GM06990 (cell line): Measurements from ENCODE around the gene TRAK1.

Experiments used
- DNase-seq: peaks from one replicate; pipeline ENCODE4 v3.0.0-alpha.2; 2011; ENCODE audit not compliant: insufficient read length; ENCODE audit errors: extremely low read depth
- H3K27me3 ChIP-seq: replicated peaks from 2 replicates; pipeline ENCODE4 v1.6.0; 2011; ENCODE audit warnings: low read length; ENCODE audit not compliant: control insufficient read depth, insufficient read depth
- H3K36me3 ChIP-seq: 2 replicates; pipeline ENCODE4 v1.5.1; 2011; ENCODE audit warnings: low read length; ENCODE audit not compliant: control insufficient read depth, insufficient read depth
- H3K4me3 ChIP-seq: replicated peaks from 2 replicates; pipeline ENCODE4 v1.5.1; 2011; ENCODE audit warnings: low read depth, mild to moderate bottlenecking, control low read depth, low read length
- CTCF ChIP-seq: IDR thresholded peaks from 2 replicates; pipeline ENCODE4 v1.5.1; 2011; ENCODE audit warnings: low read length, control low read depth, mild to moderate bottlenecking, inconsistent platforms; ENCODE audit not compliant: insufficient read depth, poor library complexity, severe bottlenecking

Gene TRAK1

GRCh38 chr3:42172047-42172654 is 81.0 kb downstream of the TRAK1 start:
- no peak for DNase-seq
- TF ChIP-seq CTCF, result no peak
- no peaks in the 10 kb centered on the region for H3K27me3 ChIP-seq

GRCh38 chr3:42173307-42173706 is 82.2 kb downstream of the TRAK1 start:
- H3K4me3 ChIP-seq, result no peak overlapping the region
- DNase-seq, result no peak
- H3K27me3 ChIP-seq, result no peaks in the 10 kb centered on the region
- no peak for TF ChIP-seq CTCF
- H3K36me3 ChIP-seq, result peaks cover 7% of the 10 kb centered on the region

More at GRCh38 chr3:42172047-42172654, 81.0 kb downstream of the TRAK1 start:
- Histone ChIP-seq H3K36me3 (no peaks in the 10 kb centered on the region; the same call in 1 of the 2 replicates), H3K4me3 (no peak overlapping the region)

- no peaks in the 10 kb centered on the region for H3K27me3 ChIP-seq
- no peak for DNase-seq
- H3K36me3 ChIP-seq, result peaks cover 8% of the 10 kb centered on the region
- no peak for TF ChIP-seq CTCF
- H3K4me3 ChIP-seq, result no peak overlapping the region
These were observed 83.7 kb downstream of the TRAK1 start for GRCh38 chr3:42174679-42175385.

GRCh38 chr3:42175386-42176240 is 84.5 kb downstream of the TRAK1 start:
- Histone ChIP-seq H3K36me3 (peaks cover 8% of the 10 kb centered on the region), H3K27me3 (no peaks in the 10 kb centered on the region), H3K4me3 (no peak overlapping the region)
- no peak for DNase-seq
- no peak for TF ChIP-seq CTCF

- no peak for TF ChIP-seq CTCF
- DNase-seq, result no peak
- H3K4me3 ChIP-seq, result no peak overlapping the region
- no peaks in the 10 kb centered on the region for H3K27me3 ChIP-seq
- H3K36me3 ChIP-seq, result peaks cover 8% of the 10 kb centered on the region
These were observed 85.3 kb downstream of the TRAK1 start for GRCh38 chr3:42176242-42177034.
